Measurements from ENCODE around the gene S100A13.
A peak's percentile ranks its signal among the peaks of the same experiment; 100 is the strongest.
"Not testable (repeated sequence)": the region's sequence is repeated elsewhere in the genome, so short reads cannot be mapped to it uniquely, and the experiment has no call there.

S100A13 gene

GRCh38 chr1:153647346-153647714, 20.0 kb upstream of the S100A13 start:
- DNase-seq: no peak

DNA sequence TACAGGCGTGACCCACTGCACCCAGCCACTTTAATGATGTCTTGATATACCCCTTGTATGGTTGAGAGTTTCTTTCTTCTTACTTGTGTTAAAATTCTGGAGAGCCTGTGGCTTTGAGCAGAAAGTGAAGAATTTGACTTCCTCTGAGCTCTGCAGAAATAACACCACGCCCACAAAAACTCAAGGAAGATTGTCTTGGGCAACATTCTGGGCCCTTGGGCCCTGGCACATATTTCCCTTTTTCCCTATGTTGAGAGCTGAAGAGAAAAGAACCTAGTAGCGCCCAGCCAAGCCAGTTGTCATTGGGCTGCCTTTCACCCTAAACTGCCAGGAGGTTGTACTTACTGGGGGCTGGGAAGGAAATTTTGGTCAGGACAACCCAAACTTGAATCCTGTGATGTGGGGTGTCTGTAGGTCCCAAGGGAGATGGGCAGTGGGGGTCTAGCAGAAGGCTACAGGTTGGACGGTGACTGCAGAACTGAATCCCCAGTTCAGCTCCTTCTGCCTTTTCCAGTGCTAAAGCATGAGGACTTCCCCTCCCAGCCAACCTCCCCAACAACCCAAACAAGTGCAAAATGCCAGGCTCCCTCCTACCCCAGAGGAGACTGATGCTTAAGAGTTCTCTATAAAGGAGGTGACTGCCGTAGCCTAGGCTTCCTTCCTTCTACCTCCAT, 19.5 kb upstream of the S100A13 start:
- no peak for DNase-seq

- DNase-seq: no peak
Measured at GRCh38 chr1:153643816-153644215, 16.5 kb upstream of the S100A13 start.

DNA sequence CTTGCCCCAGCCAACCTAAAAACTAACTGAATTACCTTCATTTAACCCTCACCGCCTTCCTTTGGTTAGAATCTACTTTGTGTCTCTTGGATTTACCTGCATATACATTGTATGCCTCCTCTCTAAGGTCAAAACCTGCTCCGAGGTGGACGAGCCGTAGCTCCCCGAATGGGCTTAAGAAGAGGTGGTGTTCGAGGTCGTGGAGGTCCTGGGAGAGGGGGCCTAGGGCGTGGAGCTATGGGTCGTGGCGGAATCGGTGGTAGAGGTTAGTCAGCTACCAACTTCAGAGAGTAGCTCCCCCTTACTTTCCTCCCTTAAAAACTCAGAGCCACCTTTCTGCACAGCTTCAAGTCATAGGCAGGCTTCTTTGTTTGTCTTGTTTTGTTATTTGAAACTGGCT, 15.8 kb upstream of the S100A13 start:
- DNase-seq: no peak

DNA sequence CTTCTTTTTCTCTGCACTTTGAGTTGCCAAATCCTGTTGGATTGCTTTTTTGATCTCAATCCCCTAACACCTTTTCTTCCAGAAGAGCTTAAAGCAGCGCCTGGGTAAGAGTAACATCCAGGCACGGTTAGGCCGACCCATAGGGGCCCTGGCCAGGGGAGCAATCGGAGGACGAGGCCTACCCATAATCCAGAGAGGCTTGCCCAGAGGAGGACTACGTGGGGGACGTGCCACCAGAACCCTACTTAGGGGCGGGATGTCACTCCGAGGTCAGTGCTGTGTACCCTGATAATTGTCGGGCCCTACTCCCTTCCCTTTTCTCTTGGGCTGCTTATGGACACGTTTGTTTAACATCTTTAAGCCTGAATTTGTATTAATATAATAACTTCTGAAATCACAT, 14.9 kb upstream of the S100A13 start:
- DNase-seq: no peak

GRCh38 chr1:153640861-153641260, 13.6 kb upstream of the S100A13 start:
- DNase-seq: no peak

- DNase-seq: not testable (repeated sequence)
Measured at GRCh38 chr1:153640213-153640612, 12.9 kb upstream of the S100A13 start.

DNA sequence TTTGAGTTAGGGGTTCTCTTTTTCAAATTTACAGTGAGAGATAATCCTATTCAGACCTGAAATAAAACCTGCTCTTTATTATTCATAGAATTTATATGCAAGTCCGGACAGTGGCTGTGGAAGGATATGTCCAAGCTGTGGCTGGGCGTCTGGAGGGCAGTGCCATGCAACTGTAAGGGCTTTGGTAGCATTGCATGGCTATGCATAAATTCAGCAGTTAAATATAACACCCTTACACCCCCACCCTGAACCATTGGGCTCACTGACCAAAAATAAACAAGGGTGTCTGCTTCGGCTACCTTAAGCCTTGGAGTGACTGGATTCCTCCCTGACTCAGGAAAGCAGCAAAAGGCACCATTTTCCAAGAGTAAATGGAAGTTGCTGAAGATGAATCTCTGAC, 12.0 kb upstream of the S100A13 start:
- DNase-seq: no peak

- DNase-seq: no peak
Measured at GRCh38 chr1:153638261-153638660, 11.0 kb upstream of the S100A13 start.

DNA sequence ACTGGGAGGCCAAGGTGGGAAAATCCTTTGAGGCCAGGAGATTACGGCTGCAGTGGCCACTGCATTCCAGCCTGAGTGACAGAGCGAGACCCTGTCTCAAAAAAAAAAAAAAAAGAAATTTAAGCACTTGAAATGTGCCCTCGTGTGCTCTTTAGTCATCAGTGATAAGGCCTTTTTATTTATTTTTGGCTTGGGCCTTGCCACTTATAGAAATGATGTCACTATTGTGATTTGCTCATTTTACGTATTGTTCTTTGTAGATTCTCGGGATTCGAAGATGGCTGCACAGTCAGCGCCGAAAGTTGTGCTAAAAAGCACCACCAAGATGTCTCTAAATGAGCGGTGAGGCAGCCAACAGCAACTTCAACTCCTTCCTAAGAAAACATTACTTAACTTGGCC, 9.0 kb upstream of the S100A13 start:
- DNase-seq: no peak

GRCh38 chr1:153635872-153636271, 8.6 kb upstream of the S100A13 start:
- no peak for DNase-seq

DNA sequence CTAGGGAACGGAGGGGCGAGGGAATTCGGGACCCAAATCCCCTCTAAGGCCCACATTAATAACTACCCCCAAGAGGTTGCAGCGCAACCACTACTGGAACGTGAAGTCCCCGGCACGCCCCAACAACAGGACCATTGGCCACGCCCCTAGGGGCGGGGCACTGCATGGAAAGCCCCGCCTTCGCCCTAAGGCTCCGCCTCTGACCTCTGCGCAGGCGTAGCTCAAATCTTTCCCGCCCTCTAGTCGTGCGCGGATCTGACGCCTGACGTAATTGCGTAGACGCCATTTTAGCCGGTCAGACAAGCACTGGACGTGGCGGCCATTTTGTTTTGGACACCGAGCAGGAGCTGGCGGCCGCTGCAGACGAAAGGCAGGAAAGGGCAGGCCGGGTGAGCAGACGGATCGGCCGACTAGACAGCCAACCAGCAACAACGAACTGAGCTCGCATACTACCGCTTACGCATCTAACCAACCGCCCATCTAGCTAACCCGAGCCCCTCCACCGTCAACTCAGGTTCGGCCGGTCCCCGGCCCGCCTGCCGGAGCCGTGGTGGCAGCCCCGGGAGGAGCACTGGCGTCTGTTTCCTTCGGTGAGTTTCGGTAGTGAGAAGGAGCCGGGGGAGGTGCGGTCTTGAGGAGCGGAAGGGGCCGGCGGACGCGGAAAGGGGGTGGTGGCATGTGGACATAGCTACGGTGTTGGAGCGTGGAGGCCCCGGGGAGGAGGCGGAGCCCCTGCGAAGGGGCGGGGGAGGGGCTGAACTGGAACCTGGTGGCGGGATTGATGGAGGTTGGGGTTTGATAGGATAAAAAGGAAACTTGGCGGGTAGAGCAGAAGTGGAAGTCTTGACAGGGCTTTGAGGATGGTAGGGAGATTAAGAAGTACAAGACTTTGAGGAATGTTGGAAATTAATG, 6.7 kb upstream of the S100A13 start, which contains the start of gene CHTOP:
CHTOP (plus strand) TSS at position 313 of the 912 bp plus-strand sequence. CDS start 2,523 bp downstream, outside the sequence.
- peak; percentile 98 for DNase-seq

DNA sequence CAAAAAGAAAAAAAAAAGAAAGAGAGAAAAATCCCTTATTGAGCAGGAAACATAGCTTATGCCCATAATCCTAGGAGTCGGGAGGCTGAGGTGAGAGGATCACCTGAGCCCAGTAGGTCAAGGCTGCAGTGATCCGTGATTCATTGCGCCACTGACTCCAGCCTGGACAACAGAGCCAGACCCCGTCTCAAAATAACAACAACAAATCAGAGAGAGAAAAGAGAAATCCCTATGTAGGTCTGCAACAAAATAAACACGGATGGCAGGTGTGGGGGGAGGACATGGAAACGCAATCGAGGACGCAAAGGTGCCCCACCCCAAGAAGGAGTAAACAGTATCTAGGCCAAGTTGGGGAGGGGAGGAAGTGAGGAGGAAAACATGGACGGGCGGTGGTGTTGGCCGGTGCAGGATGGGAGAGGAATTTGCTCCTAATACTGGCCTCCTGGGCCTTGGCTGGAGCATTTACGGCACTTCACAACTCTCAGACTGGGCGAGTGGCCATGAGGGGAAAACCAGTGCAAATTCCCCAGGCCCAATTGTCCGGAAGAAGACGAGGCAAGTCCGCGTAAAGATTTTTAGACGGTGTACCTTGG, 6.0 kb upstream of the S100A13 start:
- no peak for DNase-seq

DNA sequence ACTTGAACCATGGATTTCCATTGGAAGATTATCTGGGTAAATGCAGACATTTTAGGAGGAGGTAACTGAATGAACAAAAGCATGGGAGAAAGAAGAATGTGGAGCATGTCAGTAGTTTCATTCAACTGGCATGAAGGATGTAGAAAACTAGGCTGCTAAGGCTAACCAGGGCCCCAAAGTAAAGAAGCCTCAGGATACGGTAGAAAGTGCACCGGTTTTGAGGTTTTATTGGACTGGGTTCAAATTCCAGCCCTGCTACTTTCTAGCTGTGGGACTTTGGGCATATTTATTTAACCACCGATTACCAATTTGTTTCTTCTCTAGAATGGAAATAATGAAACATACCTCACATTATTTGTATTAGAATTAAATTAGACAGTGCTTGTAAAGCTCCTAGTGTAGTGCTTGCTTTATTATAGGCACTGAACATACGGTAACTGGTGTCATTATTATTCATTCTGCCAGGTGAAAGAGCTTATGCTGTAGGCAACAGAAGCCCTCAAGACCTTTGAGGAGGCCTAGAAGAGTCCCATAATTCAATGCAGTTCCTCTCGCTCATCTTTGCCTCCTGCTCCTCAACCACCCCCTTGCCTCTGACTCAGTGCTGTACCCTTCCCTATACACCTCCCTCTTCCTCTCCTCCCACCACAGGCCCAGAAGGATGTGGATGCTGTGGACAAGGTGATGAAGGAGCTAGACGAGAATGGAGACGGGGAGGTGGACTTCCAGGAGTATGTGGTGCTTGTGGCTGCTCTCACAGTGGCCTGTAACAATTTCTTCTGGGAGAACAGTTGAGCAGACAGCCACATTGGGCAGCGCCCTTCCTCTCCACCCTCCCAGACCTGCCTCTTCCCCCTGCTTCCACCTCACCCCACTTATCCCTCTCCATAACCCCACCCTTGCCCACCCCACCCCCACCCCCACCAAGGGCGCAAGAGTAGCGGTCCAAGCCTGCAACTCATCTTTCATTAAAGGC, 4.0 kb upstream of the S100A13 start:
- no peak for DNase-seq

DNA sequence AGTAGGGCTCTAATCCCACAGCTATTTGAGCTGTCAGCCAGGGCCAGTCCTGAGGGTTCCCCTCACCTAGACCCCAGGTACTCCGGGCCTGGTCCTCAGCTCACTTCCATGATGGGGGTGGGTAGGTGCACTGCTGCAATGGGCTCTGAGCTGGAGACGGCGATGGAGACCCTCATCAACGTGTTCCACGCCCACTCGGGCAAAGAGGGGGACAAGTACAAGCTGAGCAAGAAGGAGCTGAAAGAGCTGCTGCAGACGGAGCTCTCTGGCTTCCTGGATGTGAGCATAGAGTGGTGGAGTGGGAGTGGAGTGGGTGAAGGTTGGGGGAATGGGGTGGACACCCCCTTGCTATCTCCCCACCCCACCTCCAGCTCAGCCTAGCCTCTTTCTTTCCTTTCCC, 3.1 kb upstream of the S100A13 start:
- DNase-seq: no peak

- no peak for DNase-seq
Measured at GRCh38 chr1:153629971-153630370, 2.7 kb upstream of the S100A13 start.

DNA sequence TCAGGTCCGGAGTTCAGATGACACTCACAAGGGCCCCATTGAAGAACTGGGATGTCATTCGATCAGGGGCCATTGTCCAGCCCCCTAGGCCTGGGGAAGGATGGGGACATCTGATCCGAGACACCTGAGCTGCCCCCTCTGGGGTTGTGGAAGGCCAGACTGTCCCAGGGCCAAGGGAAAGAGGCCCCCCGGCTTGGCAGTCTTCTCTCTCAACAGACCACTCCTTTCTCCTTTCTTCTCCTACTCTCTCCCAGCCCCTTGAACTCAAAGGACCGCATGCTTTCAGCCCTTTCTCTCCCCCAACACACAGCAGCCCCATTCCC, 2.0 kb upstream of the S100A13 start:
- DNase-seq: no peak

- DNase-seq: no peak
Measured at GRCh38 chr1:153628638-153629342, 1.5 kb upstream of the S100A13 start.

- DNase-seq: no peak
Measured at GRCh38 chr1:153627715-153628626, 666 bp upstream of the S100A13 start, which contains the start of gene S100A1. TSS of gene S100A1 (plus strand) at chr1:153628434. CDS start at chr1:153630522, 2,088 bp downstream.

DNA sequence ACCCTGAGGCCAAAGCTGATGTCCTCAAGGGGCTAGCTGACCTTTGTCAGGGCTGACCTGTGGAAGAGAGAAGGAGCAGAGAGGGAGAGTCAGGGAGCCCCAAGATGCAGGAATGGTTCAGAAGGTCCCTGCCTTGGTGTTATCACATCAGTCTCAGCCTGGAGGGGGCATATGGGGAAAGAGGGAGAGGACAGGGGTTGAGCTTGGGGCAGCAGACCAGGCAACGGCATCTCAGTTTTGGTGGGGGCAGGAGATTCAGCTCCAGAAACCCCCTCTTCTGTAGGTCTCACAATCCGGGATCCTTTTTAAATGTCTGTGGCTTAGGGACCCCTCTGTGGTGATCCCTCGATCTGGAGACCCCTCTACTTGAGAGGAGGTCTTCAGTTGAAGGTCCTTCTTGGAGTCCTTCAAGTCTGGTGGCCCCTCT, 815 bp downstream of the S100A13 start:
- no peak for DNase-seq
